Activated CD4-positive, alpha-beta T cell treated with anti-CD3 and anti-CD28 coated beads, Interleukin-2, amount 50 U/mL, for 4 hours (primary cell): ENCODE results near the gene SART3.
"Not testable (repeated sequence)": the region's sequence is repeated elsewhere in the genome, so short reads cannot be mapped to it uniquely, and the experiment has no call there.

ENCODE experiments used
- DNase-seq, 2 experiments: peaks; one replicate each; pipeline ENCODE4 v3.0.0-alpha.2; 2020

The SART3 gene

GRCh38 chr12:108562348-108563135 is 1.6 kb upstream of the SART3 start, which contains the start of gene ISCU:
Gene ISCU, plus strand, starts transcription at chr12:108562596. Its CDS starts 27 bp downstream, at chr12:108562623.
- peak; percentile 97 to 98 for DNase-seq

- DNase-seq, result no peak
Measured at GRCh38 chr12:108561852-108562347, 927 bp upstream of the SART3 start.

- no peak for DNase-seq
Measured at GRCh38 chr12:108560321-108560721, 652 bp downstream of the SART3 start.

GRCh38 chr12:108559748-108560147 is 1.2 kb downstream of the SART3 start:
- DNase-seq, result no peak

GRCh38 chr12:108559007-108559655 is 1.8 kb downstream of the SART3 start:
- no peak for DNase-seq

GRCh38 chr12:108555383-108555782 is 5.6 kb downstream of the SART3 start:
- DNase-seq, result not testable (repeated sequence)

GRCh38 chr12:108553799-108554198 is 7.2 kb downstream of the SART3 start:
- no peak for DNase-seq

GRCh38 chr12:108551535-108551934 is 9.4 kb downstream of the SART3 start:
- no peak for DNase-seq

GRCh38 chr12:108548954-108549521 is 11.9 kb downstream of the SART3 start:
- DNase-seq, result no peak

GRCh38 chr12:108547686-108548085 is 13.3 kb downstream of the SART3 start:
- no peak for DNase-seq

GRCh38 chr12:108543652-108544051 is 17.3 kb downstream of the SART3 start:
- no peak for DNase-seq

- DNase-seq, result no peak
Measured at GRCh38 chr12:108542320-108542719, 18.7 kb downstream of the SART3 start.

- no peak for DNase-seq
Measured at GRCh38 chr12:108538616-108539195, 22.3 kb downstream of the SART3 start.

- DNase-seq, result no peak
Measured at GRCh38 chr12:108538146-108538545, 22.8 kb downstream of the SART3 start.

GRCh38 chr12:108531929-108532848 is 28.8 kb downstream of the SART3 start:
- DNase-seq, result no peak

GRCh38 chr12:108530161-108530560 is 30.8 kb downstream of the SART3 start:
- no peak for DNase-seq

- no peak for DNase-seq
Measured at GRCh38 chr12:108527166-108527496, 33.8 kb downstream of the SART3 start.

GRCh38 chr12:108526482-108527165 is 34.3 kb downstream of the SART3 start:
- DNase-seq, result no peak

GRCh38 chr12:108525681-108526080 is 35.3 kb downstream of the SART3 start:
- no peak for DNase-seq

- DNase-seq, result no peak
Measured at GRCh38 chr12:108523365-108523764, 37.6 kb downstream of the SART3 start.

GRCh38 chr12:108519558-108519957 is 41.4 kb downstream of the SART3 start:
- DNase-seq, result no peak
